MM.1S (cell line): ENCODE results near the gene CDH4.

ENCODE experiments used
- DNase-seq: peaks from one replicate; pipeline ENCODE4 v3.0.0-alpha.2; 2015
- H2AFZ ChIP-seq: fragments of 300-600 bp; sonication (generic); 2 replicates; pipeline ENCODE4 v1.6.0; 2016; ENCODE audit warnings: antibody characterized with exemption, low read length
- H3F3A ChIP-seq: fragments of 300-600 bp; sonication (generic); 2 replicates; pipeline ENCODE4 v1.6.1; 2016; ENCODE audit warnings: mild to moderate bottlenecking, antibody characterized with exemption, low read length, moderate library complexity, mixed read lengths; ENCODE audit not compliant: insufficient read depth
- H3K27ac ChIP-seq: fragments of 300-600 bp; sonication (generic); 2 replicates; pipeline ENCODE4 v1.5.1; 2016; ENCODE audit warnings: mild to moderate bottlenecking, low read length
- H3K27me3 ChIP-seq: fragments of 300-600 bp; sonication (generic); replicated peaks from 2 replicates; pipeline ENCODE4 v1.6.0; 2016; ENCODE audit warnings: low read length; ENCODE audit not compliant: insufficient read depth
- H3K36me3 ChIP-seq: fragments of 300-600 bp; sonication (generic); replicated peaks from 2 replicates; pipeline ENCODE4 v1.6.1; 2016; ENCODE audit warnings: mild to moderate bottlenecking, low read length, mixed read lengths; ENCODE audit not compliant: insufficient read depth
- H3K4me1 ChIP-seq: fragments of 300-600 bp; sonication (generic); 2 replicates; pipeline ENCODE4 v1.6.1; 2016; ENCODE audit warnings: low read length, mixed read lengths
- H3K4me2 ChIP-seq: fragments of 300-600 bp; sonication (generic); 2 replicates; pipeline ENCODE4 v1.6.0; 2016; ENCODE audit warnings: low read depth, low read length
- H3K4me3 ChIP-seq: fragments of 300-600 bp; sonication (generic); 2 replicates; pipeline ENCODE4 v1.5.1; 2016; ENCODE audit warnings: low read length, mixed read lengths
- H3K79me2 ChIP-seq: fragments of 300-600 bp; sonication (generic); 2 replicates; pipeline ENCODE4 v1.6.1; 2016; ENCODE audit warnings: mixed run types, low read length, mixed read lengths
- H3K9ac ChIP-seq: fragments of 300-600 bp; sonication (generic); 2 replicates; pipeline ENCODE4 v1.6.1; 2016; ENCODE audit warnings: low read length, mixed read lengths
- H3K9me2 ChIP-seq: fragments of 300-600 bp; sonication (generic); replicated peaks from 2 replicates; pipeline ENCODE4 v1.6.1; 2016; ENCODE audit warnings: mild to moderate bottlenecking, low read length, mixed read lengths; ENCODE audit not compliant: insufficient read depth
- H3K9me3 ChIP-seq: fragments of 300-600 bp; sonication (generic); replicated peaks from 2 replicates; pipeline ENCODE4 v1.6.1; 2016; ENCODE audit warnings: mild to moderate bottlenecking, low read length, mixed read lengths; ENCODE audit not compliant: insufficient read depth
- H4K20me1 ChIP-seq: fragments of 300-600 bp; sonication (generic); 2 replicates; pipeline ENCODE4 v1.6.1; 2016; ENCODE audit warnings: mild to moderate bottlenecking, low read length, moderate library complexity, mixed read lengths; ENCODE audit not compliant: insufficient read depth
- CTCF ChIP-seq: fragments of 300-600 bp; sonication (generic); IDR thresholded peaks from 2 replicates; pipeline ENCODE4 v1.5.1; 2016; ENCODE audit warnings: antibody characterized with exemption, low read length, mixed read lengths
- EZH2 ChIP-seq: fragments of 300-600 bp; sonication (generic); optimal IDR thresholded peaks from 2 replicates; pipeline ENCODE3; 2017; ENCODE audit warnings: low read depth, mild to moderate bottlenecking, antibody characterized with exemption, low read length, mixed read lengths
- EZH2phosphoT487 ChIP-seq: fragments of 300-600 bp; sonication (generic); IDR thresholded peaks from 2 replicates; pipeline ENCODE4 v1.6.1; 2018; ENCODE audit warnings: antibody characterized with exemption, low read length

Gene CDH4

DNA sequence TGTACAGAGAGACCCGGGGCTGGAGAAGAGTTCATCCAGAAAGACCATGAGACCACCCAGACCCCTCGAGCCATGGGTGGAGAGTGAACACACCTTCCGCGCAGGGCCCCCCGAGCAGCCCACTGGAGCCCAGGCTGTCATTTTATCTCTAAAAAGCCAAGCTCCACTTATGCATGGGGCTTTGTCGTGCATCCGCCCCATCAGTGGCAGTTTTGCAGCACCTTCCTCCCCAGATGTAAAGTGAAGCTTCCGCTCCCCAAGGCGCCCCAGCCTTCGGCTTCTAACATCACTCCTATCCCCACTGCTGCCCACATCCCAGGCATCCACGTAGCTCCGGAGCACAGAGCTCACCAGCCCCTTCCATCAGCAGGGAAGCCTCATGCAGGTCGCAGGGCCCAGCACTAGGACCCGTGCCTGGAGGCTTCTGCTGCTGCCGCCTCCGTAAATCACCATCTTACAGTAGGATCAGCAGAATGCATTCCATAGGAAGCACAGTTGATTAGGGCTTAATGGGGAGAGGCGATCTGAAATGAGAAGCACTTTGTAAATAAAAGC is 512.5 kb downstream of the CDH4 start:
- Histone ChIP-seq H3K79me2 (no peaks in the 10 kb centered on the region), H3K9me2 (no peaks in the 10 kb centered on the region), H3K4me1 (no peaks in the 10 kb centered on the region), H3K27me3 (peaks cover 96% of the 10 kb centered on the region), H3K9me3 (no peaks in the 10 kb centered on the region), H3K4me3 (no peak overlapping the region), H3F3A (no peaks in the 10 kb centered on the region), H3K4me2 (no peak overlapping the region), H2AFZ (no peak overlapping the region), H3K27ac (no peak overlapping the region), H3K36me3 (no peaks in the 10 kb centered on the region), H4K20me1 (no peaks in the 10 kb centered on the region), H3K9ac (no peak overlapping the region)
- DNase-seq, result no peak
- TF ChIP-seq EZH2 (no peak), EZH2phosphoT487 (no peak), CTCF (no peak)

- no peaks in the 10 kb centered on the region for H3F3A ChIP-seq
- H3K36me3 ChIP-seq, result no peaks in the 10 kb centered on the region
- peaks cover 95% of the 10 kb centered on the region for H3K27me3 ChIP-seq
- no peak for DNase-seq
- no peaks in the 10 kb centered on the region for H3K79me2 ChIP-seq
- no peaks in the 10 kb centered on the region for H3K4me1 ChIP-seq
- no peaks in the 10 kb centered on the region for H3K9me2 ChIP-seq
- no peak overlapping the region for H3K4me2 ChIP-seq
- H3K9ac ChIP-seq, result no peak overlapping the region
- no peaks in the 10 kb centered on the region for H4K20me1 ChIP-seq
- no peak overlapping the region for H2AFZ ChIP-seq
- H3K4me3 ChIP-seq, result no peak overlapping the region
- no peak overlapping the region for H3K27ac ChIP-seq
- no peak for TF ChIP-seq CTCF
- H3K9me3 ChIP-seq, result no peaks in the 10 kb centered on the region
Measured at GRCh38 chr20:61765081-61765870, 513.2 kb downstream of the CDH4 start.

GRCh38 chr20:61765871-61766654 is 514.0 kb downstream of the CDH4 start:
- peaks cover 93% of the 10 kb centered on the region for H3K27me3 ChIP-seq

More at GRCh38 chr20:61765871-61766654, 514.0 kb downstream of the CDH4 start:
- TF ChIP-seq EZH2 (no peak), EZH2phosphoT487 (no peak), CTCF (no peak)
- no peak for DNase-seq
- H4K20me1 ChIP-seq, result no peaks in the 10 kb centered on the region
- no peak overlapping the region for H3K27ac ChIP-seq
- no peak overlapping the region for H3K4me2 ChIP-seq
- no peaks in the 10 kb centered on the region for H3K79me2 ChIP-seq
- H3K9me2 ChIP-seq, result no peaks in the 10 kb centered on the region
- no peaks in the 10 kb centered on the region for H3K4me1 ChIP-seq
- H3K9ac ChIP-seq, result no peak overlapping the region
- no peak overlapping the region for H2AFZ ChIP-seq
- H3F3A ChIP-seq, result no peaks in the 10 kb centered on the region
- no peak overlapping the region for H3K4me3 ChIP-seq
- H3K9me3 ChIP-seq, result no peaks in the 10 kb centered on the region
- H3K36me3 ChIP-seq, result no peaks in the 10 kb centered on the region
